ENCODE data around the gene TNFRSF4.

TNFRSF4 gene

DNA sequence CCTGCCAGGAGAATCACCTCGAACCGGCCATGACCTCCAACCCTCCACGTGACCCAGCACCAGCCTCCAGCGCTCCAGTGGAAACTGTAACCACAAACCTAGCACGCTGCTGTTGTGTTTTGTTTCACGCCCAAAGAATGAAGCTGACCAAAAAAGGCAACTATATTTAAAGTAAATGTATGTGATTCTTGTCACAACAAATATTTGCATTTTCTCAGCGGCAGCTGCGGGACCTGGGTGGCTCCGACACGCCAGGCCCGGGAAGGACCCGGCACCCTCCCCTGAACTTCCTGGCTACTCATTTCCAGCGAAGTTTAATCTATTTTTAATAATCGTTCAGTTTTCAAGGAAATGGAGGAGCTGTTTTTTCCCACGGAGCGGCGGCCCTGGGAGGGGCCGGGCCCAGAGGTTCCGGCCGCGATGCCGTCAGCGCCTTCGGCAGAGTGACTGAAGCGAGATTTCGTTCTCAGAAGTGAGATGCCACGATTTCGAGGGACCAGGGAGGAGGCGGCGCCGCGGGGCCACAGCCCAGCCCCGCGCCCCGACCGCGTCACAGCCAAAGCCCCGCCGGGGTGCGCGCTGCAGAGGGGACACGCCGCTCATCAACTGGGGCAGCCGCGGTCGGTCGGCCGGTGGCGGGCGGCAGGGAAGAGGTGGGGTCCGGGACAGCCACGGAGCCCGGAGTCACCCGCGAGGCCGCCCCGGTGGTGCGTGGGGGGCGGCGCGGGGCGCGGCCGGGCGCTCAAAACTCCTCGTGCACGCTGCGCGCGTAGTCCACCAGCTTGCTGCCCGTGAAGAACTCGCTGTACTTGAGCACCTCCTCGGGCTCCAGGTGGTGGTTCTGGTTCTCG, 3.0 kb upstream of the TNFRSF4 start:
- DNase-seq, result no peak

DNA sequence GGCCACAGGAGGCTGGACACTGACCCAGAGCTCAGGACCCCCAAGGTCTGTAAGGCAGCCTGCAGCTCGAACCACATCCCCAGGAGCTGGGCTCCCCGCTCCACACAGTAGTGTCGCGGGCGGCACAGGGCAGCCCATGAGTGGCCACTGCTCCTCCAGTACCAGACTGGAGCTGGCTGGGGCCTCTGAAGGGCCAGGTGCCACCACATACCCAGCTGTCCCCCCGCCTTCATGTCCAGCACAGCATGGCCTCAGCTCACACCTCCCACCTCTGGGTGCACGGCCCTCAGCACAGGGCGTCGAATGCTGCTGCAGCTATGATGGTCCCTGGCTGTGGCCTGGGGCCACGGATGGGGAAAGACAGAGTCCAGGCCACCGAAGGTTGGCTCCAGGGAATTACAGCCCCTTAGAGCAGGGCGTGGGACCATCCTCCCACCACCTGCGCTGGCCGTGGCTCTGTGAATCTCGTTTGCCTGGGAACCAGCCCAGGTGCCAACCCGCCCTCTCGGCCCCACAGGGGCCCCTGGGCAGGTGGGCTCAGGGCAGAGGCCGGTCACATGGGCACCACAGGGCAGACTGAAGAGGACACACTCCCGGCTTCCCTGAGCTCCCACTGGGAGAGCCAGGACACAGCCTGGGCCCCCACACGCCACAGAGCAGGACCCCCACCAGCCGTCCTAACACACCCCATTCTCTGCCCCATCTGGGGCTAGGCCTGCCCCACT, 2.1 kb upstream of the TNFRSF4 start:
- no peak for DNase-seq

DNA sequence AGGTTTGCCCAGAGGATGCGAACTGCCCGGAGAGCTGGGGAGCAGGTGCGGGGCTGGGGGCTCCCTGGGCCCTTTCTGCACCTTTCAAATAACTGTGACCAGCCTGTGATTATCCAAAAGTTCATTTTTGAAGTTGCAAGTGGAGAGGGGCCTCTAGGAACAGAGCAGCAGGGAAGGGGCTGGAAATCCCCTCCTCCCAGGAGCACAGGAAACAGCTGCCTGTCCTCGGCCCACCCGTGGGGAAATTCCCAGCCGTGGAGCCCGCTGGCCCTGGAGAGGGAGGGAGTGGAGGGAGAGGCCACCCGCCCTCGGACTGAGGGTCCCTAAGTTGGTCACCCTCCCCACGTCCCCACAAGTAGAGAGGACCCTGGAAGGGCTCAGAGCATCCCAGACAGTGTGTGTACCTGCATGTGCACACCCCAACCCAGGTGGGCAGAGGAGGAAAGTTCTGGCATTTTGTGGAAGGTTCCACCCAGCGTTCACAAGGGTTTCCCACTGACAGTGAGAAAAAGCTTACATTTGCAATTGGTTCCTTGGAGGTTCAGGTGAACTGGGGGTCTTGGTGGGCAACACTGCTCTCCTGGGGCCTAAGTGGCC, 1.2 kb upstream of the TNFRSF4 start:
- no peak for DNase-seq

DNA sequence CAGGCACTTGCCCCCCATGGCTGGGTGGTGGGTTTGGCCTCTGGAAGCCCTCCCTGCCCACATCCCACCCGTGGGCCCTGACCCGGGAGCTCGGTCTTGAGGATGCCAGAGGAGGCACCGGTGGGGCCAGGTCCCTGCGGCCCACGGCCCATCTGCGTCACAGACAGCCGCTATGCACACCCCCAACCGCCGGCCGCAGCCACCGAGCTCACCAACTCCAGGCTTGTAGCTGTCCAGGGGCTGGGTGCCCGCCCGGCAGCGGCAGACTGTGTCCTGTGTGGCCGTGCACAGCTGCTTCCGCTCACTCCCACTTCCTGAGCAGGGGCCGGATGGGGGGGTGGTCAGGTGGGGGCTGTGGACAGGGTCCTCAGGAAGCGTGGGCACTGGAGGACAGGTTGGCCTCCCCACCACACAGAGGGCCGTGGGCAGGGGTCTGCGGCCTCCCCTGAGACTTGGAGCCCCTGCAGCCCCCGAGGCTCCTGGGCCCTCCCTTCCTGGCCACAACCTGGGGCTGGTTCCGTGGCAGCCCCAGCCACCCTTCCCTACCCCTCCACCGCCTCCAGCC, 1.1 kb downstream of the TNFRSF4 start:
- no peak for DNase-seq

DNA sequence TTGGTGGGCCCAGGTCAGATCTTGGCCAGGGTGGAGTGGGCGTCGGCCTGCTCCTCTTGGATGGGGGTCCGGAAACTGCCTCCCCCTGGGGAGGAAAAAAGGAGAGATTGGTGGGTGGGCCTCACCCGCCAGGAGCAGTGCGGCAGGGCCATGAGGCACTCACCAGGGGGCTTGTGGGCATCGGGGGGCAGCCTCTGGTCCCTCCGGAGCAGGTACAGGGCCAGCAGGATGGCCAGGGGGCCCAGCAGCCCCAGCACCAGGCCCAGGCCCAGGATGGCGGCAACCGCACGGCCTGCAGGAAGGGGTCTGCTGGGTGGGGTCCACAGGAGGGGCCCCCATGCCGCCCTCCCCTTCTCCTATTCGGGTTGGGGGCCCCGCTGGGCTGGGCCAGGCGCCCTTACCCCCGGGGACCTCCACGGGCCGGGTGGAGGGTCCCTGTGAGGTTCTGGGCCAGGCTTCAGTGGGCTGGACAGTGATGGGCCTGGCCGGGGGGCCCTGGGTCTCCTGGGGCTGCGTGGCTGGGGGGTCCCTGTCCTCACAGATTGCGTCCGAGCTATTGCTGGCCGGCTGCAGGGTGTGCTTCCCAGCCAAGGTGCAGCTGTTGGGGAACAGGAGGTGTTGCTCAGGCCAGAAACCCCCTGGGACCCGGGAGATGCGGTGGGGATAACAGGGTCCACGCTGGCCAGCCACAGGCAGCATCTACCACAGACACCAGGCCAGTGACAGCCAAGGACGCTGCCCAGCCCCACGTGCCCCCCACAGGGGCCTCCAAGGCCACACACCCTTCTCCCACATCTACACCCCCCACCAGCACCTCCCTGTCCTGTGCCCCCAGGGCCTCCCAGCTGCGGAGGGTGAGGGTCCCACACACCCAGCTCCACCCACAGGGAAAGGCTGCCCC, 2.2 kb downstream of the TNFRSF4 start:
- DNase-seq, result no peak

DNA sequence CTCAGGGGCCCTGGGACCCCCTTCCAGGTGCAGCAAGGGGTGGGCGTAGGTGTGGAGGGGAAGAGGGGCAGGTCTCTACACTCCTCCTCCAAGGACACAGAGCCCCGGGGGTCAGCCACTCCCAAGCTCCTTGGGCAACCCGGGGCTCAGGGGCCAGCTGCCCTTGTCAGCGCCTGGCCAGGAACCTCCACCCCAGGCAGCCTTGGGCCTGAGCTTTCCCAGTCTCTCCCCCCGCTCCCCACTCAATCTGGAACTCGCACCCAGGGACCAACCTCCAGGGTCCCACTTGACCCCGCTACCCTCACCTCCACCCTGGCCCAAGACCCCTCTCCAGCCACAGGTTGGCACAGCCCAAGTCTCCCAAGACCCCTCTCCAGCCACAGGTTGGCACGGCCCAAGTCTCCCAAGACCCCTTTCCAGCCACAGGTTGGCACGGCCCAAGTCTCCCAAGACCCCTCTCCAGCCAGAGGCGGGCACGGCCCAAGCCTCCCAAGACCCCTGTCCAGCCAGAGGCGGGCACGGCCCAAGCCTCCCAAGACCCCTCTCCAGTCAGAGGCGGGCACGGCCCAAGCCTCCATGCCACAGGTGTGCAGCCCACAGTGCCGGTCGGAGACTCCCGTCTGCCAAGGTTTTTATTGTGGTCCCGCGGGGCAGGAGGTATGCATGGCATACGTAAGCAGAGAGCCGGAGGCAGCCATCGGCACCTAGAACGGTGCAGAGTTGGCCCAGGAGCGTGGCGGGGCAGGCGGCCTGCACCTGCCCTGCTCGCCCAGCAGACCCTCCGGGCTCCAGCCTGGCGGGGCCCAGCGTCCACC, 3.0 kb downstream of the TNFRSF4 start:
- no peak for DNase-seq

DNA sequence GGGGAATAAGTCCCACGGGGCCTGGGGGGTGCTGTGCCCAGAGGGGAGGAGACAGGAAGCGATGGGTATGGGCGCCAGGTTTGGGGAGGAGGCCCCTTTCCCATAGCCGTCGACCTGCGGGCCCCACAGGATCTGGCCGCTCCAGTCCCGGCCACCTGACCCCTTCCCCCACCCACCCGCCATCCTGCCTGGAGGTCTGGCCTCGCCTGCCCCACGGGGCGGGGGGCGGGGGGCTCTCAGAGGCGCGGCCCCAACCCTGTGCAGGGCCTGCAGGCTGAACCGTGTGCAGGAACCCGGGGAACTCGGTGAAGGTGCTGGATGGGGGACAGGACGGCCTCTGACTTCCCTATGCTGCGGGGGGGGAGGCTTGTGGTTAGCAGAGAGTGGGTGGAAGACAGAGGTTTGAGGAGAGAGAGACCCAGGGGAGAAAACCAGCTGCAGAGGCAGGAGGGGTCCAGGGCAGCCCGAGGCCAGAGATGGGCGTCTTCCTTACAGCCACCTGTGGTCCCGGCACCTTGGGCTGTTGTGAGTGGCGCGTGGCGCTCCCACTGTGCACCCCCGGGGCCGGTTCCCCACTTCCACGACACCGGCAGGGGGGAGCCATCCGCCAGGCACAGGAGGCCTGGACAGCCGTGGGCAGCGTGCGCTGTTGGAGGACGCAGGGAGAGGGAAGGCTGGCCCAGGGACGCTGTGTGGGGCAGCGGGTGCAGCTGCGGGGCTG, 5.1 kb downstream of the TNFRSF4 start:
- no peak for DNase-seq

DNA sequence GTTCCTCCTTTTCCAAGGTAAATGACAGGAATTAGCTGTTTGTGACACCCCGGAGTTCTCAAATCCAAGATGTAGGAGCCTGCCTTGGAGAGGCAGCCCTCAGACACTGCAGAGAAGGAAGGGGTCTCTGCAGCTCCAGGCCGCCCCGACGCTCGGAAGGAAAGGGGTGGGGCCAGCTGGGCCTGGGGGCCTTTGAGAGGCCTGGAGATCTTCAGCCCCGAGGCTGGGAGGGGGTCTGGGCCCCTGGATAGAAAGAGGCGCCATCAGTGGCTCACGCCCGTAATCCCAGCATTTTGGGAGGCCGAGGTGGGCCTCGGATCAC, 6.4 kb downstream of the TNFRSF4 start:
- DNase-seq, result no peak

DNA sequence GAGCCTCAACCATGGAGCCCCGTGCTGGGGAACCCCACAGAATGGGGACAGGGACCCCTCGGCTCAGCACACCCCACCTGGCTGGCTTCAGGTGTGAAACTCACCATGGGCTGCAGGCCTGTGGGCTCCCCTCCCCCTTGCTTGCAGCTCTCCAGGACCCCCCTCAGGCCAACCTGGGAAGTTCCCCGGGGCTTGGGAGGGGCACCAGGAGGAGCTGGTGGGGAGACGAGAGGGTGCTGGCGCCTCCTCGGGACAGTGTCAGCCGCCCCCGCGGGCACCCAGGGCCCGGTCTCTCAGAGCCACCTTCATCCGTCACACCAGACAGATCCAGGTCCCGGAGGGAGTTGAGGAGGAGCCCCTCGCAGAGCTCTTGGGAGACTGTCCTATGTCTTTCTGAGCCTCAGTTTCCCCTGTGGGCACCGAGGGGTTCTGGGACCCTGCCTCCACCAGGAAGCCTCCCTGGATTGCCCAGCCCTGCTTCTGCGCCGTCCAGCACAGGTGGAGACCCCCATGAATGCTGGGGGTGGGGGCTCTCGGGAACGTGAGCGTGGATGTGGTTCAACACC, 6.9 kb downstream of the TNFRSF4 start:
- DNase-seq, result no peak

DNA sequence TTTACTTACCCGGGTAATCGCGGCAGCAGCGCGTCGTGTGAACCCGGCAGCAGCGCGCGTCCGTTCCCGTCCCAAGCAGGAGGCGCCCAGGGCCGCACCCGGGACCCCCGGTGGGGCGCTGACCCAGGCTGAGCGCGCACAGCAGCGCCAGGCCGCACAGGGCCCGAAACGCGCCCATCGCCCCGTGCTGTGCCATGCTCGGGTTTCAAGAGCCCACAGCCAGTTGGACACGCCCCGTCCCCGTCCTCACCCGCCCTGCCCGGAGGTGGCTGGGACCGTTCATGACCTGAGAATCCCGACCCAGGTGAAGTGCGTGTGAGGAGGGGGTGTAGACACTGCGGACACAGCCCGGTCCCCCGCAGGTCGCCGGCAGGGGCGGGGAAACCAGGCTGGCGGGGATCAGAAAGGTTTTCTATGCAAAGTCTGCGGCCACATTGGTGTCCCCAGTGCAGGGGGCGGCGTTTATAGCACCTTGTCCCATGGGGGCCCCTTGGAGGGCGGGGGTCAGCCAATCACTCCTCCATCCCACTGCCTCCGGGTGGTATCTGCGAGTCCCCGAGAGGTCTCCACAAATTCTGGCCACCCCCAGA, 7.5 kb downstream of the TNFRSF4 start, which contains the start of gene TNFRSF18:
TSS of gene TNFRSF18 (minus strand) at position 217 of the 590 bp plus-strand sequence. CDS start at position 196, 21 bp downstream.
- DNase-seq, result no peak

DNA sequence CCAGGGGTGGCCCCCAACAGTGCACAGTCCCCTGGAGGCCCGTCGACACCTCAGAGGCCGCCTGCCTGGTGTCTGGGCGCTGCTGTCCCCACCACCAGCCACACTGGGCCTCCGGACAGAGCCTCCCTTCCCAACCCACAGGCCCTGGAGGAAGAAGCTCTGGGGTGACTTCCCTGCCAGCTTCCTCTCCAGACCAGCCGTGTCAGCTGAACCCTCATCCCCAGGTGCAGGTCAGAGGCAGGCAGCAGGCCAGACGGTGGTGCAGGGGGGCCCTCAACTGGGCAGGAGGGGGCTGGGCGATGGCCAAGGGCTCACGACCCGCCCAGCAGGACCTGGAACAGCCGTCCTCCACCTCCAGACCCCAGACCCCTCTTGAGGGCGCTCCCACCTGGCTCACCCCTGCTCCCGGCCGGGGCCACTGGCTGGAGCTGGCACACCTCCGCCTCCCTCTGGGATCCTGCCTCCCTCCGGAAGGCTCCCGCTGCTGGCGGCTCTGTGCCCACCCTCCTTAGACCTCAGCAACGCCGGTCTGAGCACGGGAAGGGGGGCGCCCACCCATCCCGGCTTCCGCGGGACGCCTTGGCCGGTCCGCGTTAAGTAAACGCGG, 8.1 kb downstream of the TNFRSF4 start:
- no peak for DNase-seq

DNA sequence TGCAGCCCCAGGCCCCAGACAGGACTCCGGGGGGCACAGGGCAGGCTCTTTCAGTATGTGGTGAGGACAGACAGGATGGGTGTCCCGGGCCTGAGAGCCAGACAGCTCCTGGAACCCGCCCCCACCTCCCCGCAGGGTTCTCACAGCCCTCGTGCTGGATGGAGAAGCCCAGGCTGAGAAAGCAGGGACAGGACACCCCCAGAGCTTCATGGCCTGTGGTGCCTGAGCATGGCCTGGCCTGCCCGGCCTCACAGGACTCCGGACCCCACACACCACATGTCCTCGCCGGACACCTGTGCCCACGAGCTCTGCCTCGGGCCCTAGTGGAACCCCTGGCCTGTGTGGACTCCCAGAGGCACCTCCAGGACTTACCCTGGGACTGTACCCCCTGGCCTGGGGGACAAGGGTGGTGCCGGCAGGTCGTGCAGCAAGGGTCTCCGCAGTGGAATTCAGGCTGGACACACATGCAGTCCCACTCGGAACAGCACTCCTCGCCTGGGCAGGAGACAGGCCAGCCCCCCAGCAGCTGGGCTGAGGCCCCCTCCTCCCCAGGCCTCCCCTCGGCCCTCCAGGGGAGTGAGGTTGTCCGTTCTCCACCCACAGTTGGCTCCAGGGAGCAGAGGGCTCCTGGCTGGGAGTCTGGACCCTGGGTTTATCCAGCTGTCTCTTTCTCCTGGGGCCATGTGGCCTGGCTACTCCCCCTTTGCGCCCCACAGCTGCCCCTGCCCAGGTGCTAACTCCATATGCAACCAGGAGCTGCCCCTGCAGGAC, 8.8 kb downstream of the TNFRSF4 start:
- DNase-seq, result no peak

DNA sequence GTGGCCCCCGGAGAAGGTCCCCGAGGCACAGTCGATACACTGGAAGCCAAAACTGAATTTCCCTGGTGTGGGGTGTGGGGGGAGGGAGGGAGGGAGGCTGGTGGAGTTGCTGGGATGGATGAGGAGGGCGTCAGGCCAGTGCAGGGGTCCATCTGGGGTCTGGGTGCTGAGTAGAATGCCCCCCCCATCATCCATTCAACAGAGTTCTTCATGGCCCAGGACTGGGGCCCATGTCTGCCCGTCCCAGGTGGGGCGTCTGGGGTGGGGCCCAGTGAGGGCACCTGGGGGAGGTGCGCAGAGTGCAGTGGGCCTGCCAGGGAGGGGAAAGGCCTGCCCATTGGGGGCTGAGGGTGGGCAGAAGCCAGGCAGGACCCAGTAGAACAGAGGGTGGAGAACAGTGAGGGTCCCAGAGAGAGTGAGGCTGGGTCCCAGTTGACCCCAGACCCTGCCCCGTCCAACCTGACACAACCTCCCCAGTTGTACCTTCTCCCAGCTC, 9.5 kb downstream of the TNFRSF4 start:
- no peak for DNase-seq

DNA sequence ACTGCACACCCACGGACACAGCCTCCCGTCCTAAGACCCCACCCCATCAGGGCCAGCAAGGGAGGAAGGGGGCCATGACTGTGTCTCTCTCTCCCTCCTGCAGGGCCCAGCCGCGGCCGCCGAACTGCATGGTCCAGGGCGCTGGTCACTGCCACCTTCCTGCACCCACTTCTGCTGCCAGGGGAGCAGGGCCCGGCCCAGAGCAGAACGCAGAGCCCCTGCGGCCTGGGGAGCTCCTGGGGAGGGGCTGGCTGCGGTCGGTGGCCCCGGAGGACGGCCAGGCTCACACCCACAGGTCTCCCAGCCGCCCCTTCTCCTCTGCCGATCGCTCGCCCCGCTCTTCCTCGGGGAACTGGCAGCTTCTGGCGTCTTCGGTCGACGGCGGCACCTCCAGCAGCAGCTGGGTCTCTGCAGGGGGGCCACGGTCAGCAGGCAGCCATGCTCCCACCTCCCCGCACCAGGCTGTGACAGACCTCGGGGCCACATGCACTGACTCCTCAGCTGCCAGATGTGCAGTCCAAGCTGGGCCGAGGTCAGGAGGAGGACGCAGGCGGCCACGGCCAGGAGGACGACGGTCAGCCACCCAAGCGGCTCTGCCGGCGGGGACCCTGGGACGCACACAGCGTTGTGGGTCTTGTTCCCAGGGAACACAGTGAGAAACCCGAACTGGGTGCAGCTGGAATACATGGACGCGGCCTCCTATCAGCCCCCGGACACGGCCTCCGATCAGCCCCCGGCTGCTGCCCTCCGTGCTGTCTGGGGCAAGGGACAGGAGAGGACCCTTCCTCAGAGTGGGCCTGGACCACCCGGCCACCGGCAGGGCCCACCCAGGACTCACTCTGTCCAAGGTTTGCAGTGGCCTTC, 10.2 kb downstream of the TNFRSF4 start:
- no peak for DNase-seq

DNA sequence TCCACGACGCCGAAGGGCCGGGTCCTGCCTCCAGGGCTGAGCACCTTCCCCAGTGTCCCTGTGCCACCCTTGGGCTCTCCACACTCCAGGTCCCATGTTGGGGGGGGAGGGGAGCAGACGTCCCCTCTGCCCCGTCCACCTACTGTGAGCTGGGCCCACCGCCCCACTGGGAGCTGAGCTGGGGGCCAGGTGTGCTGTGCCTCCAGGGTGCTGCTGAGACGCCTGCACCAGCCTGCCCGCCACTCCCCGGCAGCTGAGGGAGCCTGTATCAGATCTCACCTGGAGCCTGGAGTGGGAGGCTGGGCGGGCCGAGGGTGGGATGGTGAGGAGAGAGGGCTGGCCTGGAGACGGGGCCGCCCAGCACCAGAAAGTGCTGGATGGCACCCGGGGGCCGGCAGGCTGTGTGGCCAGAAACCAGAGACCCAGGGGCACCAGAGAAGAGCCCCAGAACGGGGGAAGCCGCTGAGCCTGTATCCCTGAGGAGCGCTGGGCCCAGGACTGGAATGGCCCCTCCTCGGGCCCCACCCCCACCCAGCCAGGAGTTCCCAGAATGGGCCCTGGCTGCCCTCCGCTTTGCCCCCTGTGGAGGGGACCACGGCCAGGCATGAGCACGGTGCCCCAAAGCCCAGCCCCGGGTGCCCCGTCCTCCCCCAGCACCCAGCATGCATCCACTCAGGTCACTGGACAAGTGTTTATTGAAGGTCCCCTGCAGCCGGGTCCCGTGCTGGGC, 11.0 kb downstream of the TNFRSF4 start:
- no peak for DNase-seq

DNA sequence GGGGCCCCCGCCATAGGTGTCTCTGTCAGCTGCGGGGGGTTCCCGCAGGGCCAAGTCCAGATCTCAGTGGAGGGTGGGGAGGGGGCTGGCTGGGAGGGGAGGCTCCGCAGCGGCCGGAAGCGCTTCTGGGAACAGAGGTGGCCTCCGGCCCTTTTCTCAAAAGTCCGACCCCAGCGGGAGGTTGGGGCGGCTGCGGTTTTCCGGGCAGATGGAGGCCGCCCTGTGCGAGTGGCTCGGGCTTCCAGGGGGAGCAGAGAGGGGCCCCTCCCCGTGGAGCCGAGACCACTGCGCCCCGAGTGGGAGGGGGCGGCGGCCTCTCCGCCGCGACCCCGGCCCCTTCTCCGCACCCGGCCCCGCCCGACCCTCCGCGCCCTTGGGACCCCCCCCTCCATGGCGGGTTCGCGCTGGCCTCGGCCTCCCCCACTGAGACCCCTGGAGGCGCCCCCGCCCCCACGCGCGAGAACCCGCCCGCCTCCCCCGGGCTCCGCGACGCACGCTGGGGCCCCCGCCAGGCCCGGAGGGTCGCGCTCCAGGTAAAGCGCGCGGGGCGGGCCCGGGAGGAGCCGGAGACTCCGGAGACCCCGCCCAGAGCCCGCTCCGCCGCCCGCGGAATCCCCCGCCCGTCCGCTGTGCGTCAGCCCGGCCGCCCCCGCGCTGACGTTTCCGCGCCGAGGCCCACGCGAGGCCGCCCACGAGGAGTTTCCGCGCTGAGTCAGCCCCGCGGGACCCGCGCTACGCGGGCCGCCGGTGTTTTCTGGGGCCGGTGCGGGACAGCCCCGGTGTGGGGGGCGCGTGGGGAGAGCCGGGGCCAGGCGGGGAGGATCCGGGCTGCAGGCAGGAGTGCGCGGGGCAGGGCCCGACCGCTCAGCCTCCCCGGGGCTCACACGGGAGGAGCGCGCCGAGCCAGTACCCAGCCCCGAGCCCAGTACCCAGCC, 12.8 kb downstream of the TNFRSF4 start:
- DNase-seq, result peak; percentile 9
